GM18909 (cell line): Measurements from ENCODE around the gene TBC1D32.
"Not testable (repeated sequence)": the region's sequence is repeated elsewhere in the genome, so short reads cannot be mapped to it uniquely, and the experiment has no call there.

ENCODE experiments used
- ATAC-seq: cut with Tn5 transposase; IDR thresholded peaks from one replicate; pipeline ENCODE4 v1.9.1; 2021; ENCODE audit warnings: mild to moderate bottlenecking; ENCODE audit not compliant: unreplicated experiment, poor library complexity

Gene TBC1D32

GRCh38 chr6:121333694-121334093 lies 586 bp downstream of the TBC1D32 start:
- ATAC-seq = not testable (repeated sequence)

DNA sequence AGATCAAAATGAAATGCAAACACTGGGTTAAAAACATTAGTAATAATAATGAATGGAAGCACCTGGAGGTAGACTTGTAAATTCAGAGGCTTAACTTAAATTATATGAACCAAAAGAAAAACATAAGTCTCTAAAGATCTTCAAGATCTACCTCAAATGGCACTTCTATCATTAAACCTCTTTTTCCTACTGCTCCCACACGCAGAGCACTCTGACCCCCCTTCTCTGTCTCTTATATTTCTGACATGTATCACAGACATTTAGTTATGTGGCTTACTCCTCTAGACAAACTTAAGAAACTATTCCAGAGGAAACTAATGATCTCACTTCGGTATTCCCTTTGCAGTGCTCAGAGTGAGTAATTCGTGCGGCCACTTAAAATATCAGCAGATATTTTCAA lies 1.1 kb downstream of the TBC1D32 start:
- no peak for ATAC-seq

DNA sequence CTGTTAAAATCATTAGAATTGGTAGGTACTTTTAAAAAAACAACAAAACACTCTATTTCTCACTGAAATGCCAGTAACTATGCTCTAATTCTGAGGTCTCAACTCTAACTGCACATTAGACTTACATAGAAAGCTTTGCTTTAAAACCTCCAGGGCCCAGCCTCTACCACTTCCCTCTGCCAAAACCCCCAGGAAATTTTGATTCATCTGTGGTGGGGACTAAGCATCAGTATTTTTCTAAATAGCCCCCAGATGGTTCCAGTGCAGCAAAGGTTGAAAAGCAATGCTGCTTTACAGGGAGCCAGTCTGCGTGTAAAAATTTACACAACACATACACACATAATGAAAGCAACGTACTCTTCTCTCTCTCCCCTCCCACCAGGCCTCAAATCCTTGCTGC lies 3.8 kb downstream of the TBC1D32 start:
- no peak for ATAC-seq

DNA sequence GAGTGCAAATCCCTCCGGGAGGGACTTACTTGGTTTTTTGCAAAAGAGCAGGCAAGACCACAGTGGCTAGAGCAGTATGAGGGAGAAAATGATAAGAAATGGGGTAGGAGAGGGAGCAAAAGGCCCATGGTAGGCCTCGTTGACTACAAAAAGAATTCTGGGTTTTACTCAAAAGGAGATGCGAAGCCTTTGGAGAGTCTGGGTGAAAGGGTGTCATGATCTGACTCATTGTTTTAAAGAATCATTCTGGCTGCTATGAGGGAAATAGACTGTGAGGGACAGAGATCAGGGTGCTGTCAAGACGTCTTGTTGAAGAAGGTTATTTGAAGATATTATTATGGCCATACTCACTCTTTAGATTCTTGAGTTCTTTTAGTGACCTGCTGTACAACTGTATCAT lies 13.0 kb downstream of the TBC1D32 start:
- ATAC-seq = no peak

GRCh38 chr6:121319603-121320002 lies 14.7 kb downstream of the TBC1D32 start:
- no peak for ATAC-seq

GRCh38 chr6:121319112-121319553 lies 15.1 kb downstream of the TBC1D32 start:
- ATAC-seq = no peak

DNA sequence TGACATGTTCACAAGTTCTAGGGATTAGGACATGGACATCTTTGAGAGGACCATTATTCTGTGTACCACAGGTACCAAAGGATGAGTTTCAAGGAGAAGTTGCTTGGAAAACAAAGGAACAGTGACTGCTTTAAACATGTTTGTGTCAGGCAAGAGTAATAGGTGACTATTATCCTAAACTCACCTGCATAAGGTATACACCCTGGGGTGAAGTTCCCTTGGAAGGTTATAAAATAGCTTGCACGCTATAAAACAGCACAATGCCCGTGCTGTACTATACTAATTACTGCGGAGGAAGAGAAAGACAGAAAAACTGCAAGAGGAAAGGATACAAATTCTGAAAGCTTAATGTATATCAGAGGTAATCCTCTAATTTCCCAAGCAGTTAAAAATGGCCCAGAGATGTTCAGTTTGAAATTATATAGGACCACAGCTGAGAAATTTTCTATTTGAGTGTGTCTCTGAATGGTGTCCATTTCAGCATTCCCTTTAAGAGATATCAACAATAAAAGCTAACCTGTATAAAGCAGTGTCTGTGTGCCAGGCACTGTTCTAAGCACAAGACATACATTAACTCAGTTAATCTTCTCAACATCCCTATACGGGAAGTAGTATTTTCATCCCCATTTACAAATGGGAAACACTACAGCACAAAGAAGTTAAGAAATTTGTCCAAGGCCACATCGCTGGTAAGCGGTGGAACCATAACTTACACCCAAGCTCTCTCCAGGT lies 19.7 kb downstream of the TBC1D32 start:
- no peak for ATAC-seq

DNA sequence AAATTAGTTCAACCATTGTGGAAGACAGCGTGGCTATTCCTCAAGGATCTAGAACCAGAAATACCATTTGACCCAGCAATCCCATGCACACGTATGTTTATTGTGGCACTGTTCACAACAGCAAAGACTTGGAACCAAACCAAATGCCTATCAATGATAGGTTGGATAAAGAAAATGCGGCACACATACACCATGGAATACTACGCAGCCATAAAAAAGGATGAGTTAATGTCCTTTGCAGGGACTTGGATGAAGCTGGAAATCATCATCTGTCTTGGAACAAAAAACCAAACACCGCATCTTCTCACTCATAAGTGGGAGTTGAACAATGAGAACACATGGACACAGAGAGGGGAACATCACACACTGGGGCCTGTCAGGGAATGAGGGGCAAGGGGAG lies 22.5 kb downstream of the TBC1D32 start:
- ATAC-seq = not testable (repeated sequence)

- ATAC-seq = no peak
These were observed 23.8 kb downstream of the TBC1D32 start for GRCh38 chr6:121310495-121310894.

- ATAC-seq = no peak
These were observed 24.4 kb downstream of the TBC1D32 start for GRCh38 chr6:121309768-121310469.

GRCh38 chr6:121305957-121306607 lies 28.2 kb downstream of the TBC1D32 start:
- peak; percentile 83 for ATAC-seq

DNA sequence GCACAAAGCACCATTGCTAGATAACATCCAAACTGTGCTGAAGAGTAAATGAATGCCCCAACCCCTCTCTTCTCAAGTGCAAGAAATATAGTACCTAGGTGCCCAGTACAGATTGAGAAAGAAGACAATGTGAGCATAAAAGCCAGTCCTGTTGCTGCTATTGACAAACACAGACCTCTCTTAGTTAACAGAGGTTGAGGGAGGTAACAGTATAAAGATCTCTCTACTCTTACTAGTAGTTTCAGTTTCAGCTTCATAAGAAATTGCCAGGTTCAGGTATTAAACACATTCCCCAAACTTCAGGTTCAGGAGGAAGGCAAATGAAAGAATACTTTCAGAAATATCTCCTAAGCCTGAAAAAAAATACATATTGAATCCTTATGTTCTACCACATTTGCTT lies 31.4 kb downstream of the TBC1D32 start:
- ATAC-seq = peak; percentile 79

DNA sequence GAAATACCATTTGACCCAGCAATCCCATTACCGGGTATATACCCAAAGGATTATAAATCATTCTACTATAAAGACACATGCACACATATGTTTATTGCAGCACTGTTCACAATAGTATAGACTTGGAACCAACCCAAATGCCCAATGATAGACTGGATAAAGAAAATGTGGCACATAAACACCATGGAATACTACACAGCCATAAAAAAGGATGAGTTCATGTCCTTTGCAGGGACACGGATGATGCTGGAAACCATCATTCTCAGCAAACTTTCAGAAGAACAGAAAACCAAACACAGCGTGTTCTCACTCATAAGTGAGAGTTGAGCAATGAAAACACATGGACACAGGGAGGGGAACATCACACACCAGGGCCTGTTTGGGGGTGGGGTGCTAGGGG lies 33.1 kb downstream of the TBC1D32 start:
- not testable (repeated sequence) for ATAC-seq

DNA sequence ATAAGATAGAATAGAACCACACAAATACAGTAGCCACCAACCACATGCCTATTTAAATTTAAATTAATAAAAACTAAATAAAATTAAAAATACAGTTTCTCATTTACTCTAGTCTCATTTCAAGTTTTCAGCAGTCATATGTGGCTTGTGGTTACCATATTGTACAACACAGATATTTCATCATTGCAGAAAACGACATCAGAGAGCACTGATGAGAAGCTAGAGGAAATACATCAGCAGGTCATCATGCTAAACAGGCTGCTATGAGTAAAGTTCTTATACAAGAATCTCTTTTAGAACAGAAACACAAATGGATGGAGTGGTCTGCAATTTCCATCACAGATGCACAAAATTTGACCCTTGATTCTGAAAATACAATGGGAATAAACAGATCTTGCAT lies 36.6 kb downstream of the TBC1D32 start:
- no peak for ATAC-seq

DNA sequence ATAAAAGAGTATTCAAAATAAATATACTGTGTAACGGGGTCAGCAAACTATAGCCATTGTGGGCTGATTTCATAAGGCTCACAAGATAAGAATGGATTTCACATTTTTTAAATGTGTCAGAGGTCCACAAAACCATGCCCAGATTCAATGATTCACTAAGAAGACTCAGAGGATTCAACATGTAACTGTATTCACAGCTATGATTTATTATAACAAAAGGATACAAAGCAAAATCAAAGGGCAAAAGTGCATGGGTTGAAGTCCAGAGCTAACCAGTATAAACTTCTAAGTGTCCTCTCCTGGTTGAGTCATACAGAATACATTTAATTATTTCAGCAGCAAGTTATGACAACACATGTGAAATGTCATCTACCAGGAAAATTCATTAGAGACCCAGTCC lies 49.2 kb downstream of the TBC1D32 start:
- no peak for ATAC-seq

DNA sequence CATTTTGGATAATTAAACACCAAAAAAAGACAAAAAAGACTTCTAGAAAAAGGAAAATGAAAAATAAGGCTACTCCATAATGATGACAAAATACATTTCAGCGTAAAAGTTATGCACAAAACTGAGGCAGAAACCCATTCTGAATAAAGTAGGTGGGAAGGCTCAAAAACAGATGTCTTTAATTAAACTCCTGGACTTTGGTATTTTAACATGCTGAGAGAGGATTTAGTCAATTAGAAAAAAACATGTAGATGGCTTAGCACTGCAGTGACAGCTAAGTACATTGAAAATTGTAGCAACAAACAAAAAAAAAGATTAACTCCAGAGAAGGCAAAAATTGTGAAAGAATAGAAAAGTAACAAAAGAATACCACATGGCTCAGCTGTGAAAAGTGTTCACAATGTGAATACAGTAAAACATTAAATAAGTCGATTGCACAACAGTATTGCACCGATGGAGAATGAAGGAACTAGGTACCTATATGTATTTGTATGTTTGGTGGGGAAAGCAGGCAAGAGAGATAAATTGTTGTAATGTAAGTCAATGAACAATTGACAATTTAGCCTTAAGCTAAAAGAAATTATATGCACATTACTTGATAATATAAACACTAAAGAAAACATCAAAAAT lies 59.5 kb downstream of the TBC1D32 start:
- ATAC-seq = no peak

DNA sequence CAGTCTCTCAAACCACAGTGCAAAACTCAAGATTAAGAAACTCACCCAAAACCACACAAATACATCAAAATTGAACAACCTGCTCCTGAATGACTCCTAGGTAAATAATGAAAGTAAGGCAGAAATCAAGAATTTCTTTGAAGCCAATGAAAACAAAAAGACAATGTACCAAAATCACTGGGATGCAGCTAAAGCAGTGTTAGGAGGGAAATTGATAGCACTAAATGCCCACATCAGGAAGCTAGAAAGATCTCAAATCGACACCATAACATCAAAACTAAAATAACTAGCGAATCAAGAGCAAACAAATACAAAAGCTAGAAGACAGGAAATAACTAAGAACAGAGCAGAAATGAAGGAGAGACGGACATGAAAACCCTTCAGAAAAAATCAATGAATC lies 70.5 kb downstream of the TBC1D32 start:
- ATAC-seq = no peak

DNA sequence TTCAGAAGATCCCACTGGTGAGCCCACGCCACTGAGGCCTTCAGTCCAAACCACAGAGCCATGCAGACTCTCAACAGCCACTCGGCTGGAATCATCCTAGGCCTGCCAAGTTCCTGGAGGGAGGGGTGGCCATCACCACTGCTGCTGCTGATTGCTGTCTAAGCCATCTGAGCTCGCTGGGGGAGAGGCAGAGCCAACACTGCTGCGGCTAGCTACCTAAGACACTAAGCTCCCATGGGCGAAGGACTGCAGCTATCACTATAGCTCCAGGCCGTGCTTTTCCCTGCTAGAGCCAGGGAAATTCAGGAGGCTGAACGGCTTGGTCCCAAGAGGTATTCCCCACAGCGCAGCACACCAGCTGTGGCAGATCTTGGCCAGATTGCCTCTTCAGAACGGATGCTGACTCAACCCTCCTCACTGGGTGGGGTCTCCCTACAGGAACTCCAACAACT lies 73.6 kb downstream of the TBC1D32 start:
- ATAC-seq = no peak

DNA sequence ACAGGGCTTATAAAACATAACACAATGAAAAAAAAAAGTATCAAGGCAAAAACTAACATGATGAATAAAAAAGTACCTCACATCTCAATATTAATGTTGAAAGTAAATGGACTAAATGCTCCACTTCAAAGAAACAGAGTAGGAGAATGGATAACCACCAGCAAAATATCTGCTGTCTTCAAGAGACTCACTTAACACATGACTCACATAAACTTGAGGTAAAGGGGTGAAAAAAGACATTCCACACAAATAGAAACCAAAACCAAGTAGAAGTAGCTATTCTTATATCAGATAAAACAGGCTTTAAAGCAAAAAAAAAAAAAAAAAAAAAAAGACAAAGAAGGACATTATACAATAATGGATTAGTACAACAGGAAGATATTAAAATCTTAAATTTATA lies 86.9 kb downstream of the TBC1D32 start:
- no peak for ATAC-seq

DNA sequence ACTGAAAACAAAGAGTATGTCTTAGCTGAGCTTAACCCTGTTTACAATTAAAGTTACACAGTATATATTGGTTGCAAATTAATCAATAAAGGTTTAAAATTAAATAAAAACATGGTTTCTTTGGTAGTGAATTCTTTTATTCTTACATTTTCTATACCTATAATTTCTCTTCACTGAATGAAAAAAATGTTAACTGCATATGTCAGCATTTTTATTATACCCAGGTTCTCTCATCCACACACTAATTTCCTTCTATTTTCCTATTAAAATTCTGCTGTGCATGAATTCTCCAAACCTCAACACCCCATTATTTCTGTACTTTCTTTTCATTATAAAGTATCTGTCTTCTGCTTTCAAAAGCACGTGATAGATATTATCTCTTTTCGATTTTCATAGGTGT lies 91.9 kb downstream of the TBC1D32 start:
- ATAC-seq = no peak

DNA sequence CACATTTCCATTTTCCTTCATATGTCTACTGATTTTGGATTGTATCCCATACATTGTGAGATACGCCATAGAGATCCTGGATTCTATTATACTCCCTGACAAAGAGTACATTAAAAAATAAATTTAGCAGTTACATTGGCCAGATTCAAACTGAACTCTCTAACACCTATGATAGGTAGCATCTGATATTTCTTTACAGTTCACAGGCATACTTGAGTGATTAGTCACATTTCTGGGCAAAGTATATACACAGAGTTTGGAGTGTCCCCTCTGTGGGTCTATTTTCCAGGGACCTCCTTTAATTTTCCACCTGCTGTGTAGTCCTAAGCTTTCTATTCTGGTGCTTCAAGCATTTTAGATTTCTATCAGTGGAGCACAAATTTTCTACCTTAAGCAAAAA lies 96.4 kb downstream of the TBC1D32 start:
- ATAC-seq = no peak
